ENCODE measurements around the gene GYS1. TPM values are rescaled to one million over a fixed set of nuclear protein-coding genes. Genes with fewer than 3 reads are reported as not detected.
A peak's percentile ranks its signal among the peaks of the same experiment; 100 is the strongest.
"Not testable (repeated sequence)": the region's sequence is repeated elsewhere in the genome, so short reads cannot be mapped to it uniquely, and the experiment has no call there.

Gene GYS1
- total RNA-seq, 1 donor from 2014 or later: 57.4 TPM

DNA sequence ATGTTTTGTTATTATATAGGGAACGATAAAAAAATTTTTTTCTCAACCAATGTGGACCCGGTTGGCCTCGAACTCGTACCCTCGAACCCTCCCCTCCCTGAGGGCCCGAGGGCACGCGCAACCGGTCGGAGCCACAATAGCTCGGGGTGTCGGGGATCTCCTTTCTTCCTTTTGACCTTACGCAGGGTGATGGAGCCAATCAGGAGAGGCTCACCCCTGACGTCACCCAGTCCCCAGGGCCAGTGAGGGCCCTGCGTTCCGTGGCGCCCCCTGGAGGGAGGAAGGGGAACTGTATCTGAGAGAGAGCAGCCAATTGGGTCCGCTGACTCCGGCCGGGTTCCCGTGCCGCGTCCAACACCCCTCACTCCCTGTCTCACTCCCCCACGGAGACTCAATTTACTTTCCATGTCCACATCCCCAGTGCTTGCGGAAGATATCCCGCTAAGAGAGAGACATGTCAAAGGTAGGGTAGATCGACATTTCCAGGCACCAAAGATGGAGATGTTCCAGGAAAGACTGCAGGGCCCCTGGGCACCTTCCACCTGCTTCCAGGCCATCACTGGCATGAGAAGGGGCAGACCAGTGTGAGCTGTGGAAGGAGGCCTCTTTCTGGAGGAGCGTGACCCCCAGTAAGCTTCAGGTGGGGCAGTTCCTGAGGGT is 38.7 kb upstream of the GYS1 start, which contains the start of gene CGB2:
Gene CGB2, plus strand, starts transcription at position 249 of the 660 bp plus-strand sequence. Its CDS starts 206 bp downstream, at position 455.
- H3K27me3 Mint-ChIP-seq: peaks cover 23% of the 10 kb centered on the region
- H3K36me3 Mint-ChIP-seq (ENCODE audit: insufficient read depth); DNase-seq (ENCODE audit: low spot score, unreplicated experiment); H3K27ac Mint-ChIP-seq; H3K4me3 Mint-ChIP-seq (ENCODE audit: low read depth); H3K4me1 Mint-ChIP-seq (ENCODE audit: low read depth); H3K9me3 Mint-ChIP-seq (ENCODE audit: low read depth): not testable (repeated sequence)
- peak; percentile 40 for TF ChIP-seq CTCF (IDR thresholded peaks at IDR 0.05; ENCODE audit: unreplicated experiment)

GRCh38 chr19:49030323-49030722 is 37.2 kb upstream of the GYS1 start:
- peaks cover 19% of the 10 kb centered on the region for H3K27me3 Mint-ChIP-seq
- H3K9me3 Mint-ChIP-seq (ENCODE audit: low read depth); H3K27ac Mint-ChIP-seq; DNase-seq (ENCODE audit: low spot score, unreplicated experiment); H3K4me3 Mint-ChIP-seq (ENCODE audit: low read depth); H3K4me1 Mint-ChIP-seq (ENCODE audit: low read depth); H3K36me3 Mint-ChIP-seq (ENCODE audit: insufficient read depth): not testable (repeated sequence)

DNA sequence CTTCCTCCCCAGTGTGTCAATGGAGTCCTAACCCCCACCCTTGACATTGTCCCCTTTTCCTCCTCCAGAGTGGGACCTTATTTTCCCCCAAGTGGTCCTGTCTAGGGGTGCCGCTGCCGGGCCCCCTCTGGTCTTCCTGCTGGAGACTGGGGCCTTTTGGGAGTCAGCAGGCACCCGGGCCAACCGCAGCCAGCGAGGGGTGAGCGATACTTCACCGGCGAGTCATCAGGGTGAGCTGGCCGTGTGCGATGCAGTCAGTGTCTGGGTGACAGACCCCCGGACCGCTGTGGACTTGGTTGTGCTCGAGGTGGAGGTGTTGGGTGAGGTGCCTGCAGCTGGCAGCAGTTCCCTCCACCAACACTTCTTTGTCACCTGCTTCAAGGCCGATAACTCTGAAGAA is 36.6 kb upstream of the GYS1 start:
- H3K36me3 Mint-ChIP-seq (ENCODE audit: insufficient read depth); H3K27ac Mint-ChIP-seq; H3K4me1 Mint-ChIP-seq (ENCODE audit: low read depth); DNase-seq (ENCODE audit: low spot score, unreplicated experiment); H3K9me3 Mint-ChIP-seq (ENCODE audit: low read depth); H3K4me3 Mint-ChIP-seq (ENCODE audit: low read depth): not testable (repeated sequence)
- peaks cover 23% of the 10 kb centered on the region for H3K27me3 Mint-ChIP-seq

GRCh38 chr19:49028686-49029085 is 35.6 kb upstream of the GYS1 start:
- H3K4me3 Mint-ChIP-seq (ENCODE audit: low read depth); DNase-seq (ENCODE audit: low spot score, unreplicated experiment); H3K9me3 Mint-ChIP-seq (ENCODE audit: low read depth); H3K36me3 Mint-ChIP-seq (ENCODE audit: insufficient read depth); H3K4me1 Mint-ChIP-seq (ENCODE audit: low read depth); H3K27ac Mint-ChIP-seq: not testable (repeated sequence)
- H3K27me3 Mint-ChIP-seq: peaks cover 23% of the 10 kb centered on the region

- DNase-seq (ENCODE audit: low spot score, unreplicated experiment); H3K4me1 Mint-ChIP-seq (ENCODE audit: low read depth); H3K36me3 Mint-ChIP-seq (ENCODE audit: insufficient read depth); H3K9me3 Mint-ChIP-seq (ENCODE audit: low read depth); H3K4me3 Mint-ChIP-seq (ENCODE audit: low read depth); H3K27ac Mint-ChIP-seq: not testable (repeated sequence)
- peaks cover 31% of the 10 kb centered on the region for H3K27me3 Mint-ChIP-seq
Measured at GRCh38 chr19:49025599-49025998, 32.5 kb upstream of the GYS1 start.

GRCh38 chr19:49025088-49025487 is 32.0 kb upstream of the GYS1 start:
- H3K27ac Mint-ChIP-seq; H3K9me3 Mint-ChIP-seq (ENCODE audit: low read depth); H3K36me3 Mint-ChIP-seq (ENCODE audit: insufficient read depth); H3K4me1 Mint-ChIP-seq (ENCODE audit: low read depth); H3K4me3 Mint-ChIP-seq (ENCODE audit: low read depth); DNase-seq (ENCODE audit: low spot score, unreplicated experiment): not testable (repeated sequence)
- H3K27me3 Mint-ChIP-seq: peaks cover 33% of the 10 kb centered on the region

DNA sequence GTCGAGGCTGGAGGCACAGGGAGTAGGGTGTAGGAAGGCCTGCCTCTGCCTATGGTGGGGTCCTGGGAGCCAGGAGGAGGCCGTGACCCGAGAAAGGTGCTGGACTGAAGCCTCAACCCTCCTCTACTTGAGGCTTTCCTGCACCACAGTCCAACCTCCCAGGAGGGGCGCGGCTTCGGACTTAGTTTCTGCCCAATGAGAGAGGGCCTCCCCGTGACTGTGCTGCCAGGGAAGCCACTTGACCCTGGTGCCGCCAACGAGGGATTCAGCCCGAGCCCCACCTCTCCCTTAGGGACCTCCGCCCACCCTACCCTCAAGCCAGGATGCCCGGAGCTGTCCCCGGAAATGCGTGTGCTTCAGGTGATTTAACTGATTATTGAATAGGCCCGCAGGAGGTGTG is 31.1 kb upstream of the GYS1 start, which contains the start of gene CGB3:
Gene CGB3, minus strand, starts transcription at position 101 of the 400 bp plus-strand sequence. CDS start 362 bp downstream, outside the sequence.
- H3K36me3 Mint-ChIP-seq (ENCODE audit: insufficient read depth); DNase-seq (ENCODE audit: low spot score, unreplicated experiment); H3K9me3 Mint-ChIP-seq (ENCODE audit: low read depth); H3K4me3 Mint-ChIP-seq (ENCODE audit: low read depth); H3K4me1 Mint-ChIP-seq (ENCODE audit: low read depth); H3K27ac Mint-ChIP-seq: not testable (repeated sequence)
- peaks cover 35% of the 10 kb centered on the region for H3K27me3 Mint-ChIP-seq

DNA sequence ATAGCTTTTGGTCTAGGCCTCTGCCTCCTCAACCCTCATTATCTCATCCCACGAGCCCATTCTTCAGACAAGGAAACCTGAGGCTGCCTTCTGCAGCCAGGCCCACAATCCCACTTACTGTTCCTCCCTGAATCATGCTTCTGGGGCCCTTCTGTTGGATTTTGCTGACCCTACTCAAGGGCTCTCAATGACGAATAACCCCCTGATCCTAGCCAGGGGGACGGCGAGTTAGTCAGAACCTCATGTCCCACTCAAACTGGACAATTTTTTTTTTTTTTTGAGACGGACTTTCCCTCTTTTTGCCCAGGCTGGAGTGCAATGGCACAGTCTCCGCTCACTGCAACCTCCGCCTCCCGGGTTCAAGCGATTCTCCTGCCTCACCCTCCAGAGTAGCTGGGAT is 29.0 kb upstream of the GYS1 start:
- no peak overlapping the region for H3K4me3 Mint-ChIP-seq (ENCODE audit: low read depth)
- no peaks in the 10 kb centered on the region for H3K36me3 Mint-ChIP-seq (ENCODE audit: insufficient read depth)
- peaks cover 48% of the 10 kb centered on the region for H3K27me3 Mint-ChIP-seq
- H3K4me1 Mint-ChIP-seq (ENCODE audit: low read depth): peaks cover 3% of the 10 kb centered on the region
- H3K27ac Mint-ChIP-seq: no peak overlapping the region
- TF ChIP-seq CTCF (IDR thresholded peaks at IDR 0.05; ENCODE audit: unreplicated experiment): no peak
- no peak for DNase-seq (ENCODE audit: low spot score, unreplicated experiment)
- no peaks in the 10 kb centered on the region for H3K9me3 Mint-ChIP-seq (ENCODE audit: low read depth)
